ENCODE measurements around the gene MMP24. TPM values are rescaled to one million over a fixed set of nuclear protein-coding genes. Genes with fewer than 3 reads are reported as not detected.

The MMP24 gene
- total RNA-seq, 1 experiment from 2014 or later = 8.2 TPM

GRCh38 chr20:35306931-35307517 is 80.5 kb downstream of the MMP24 start:
- Mint-ChIP-seq H3K4me1 (ENCODE audit: low read depth, unreplicated experiment) (peaks cover 90% of the 10 kb centered on the region), H3K27ac (ENCODE audit: unreplicated experiment) (peak overlapping the region; percentile 88), H3K4me3 (ENCODE audit: low read depth, unreplicated experiment) (peak overlapping the region; percentile 4), H3K27me3 (ENCODE audit: unreplicated experiment) (no peaks in the 10 kb centered on the region), H3K36me3 (ENCODE audit: insufficient read depth, unreplicated experiment) (peaks cover 42% of the 10 kb centered on the region), H3K9me3 (ENCODE audit: low read depth, unreplicated experiment) (no peaks in the 10 kb centered on the region)
- CTCF ChIA-PET = interaction anchor here (0.6 to 3.8 kb wide), 8 partner anchors 11 to 500 kb away, joined by 4 to 25 read pairs (median 8); partner anchors contain the start of gene EIF6
- BruUV-seq (replicated peaks) = no TSS peak
- intact Hi-C loops (cut with micrococcal nuclease; ENCODE audit: unreplicated experiment) = no loop called here
- peak; percentile 89 for TF ChIP-seq CTCF (IDR thresholded peaks at IDR 0.05; ENCODE audit: unreplicated experiment)
- peak; percentile 78 for DNase-seq

DNA sequence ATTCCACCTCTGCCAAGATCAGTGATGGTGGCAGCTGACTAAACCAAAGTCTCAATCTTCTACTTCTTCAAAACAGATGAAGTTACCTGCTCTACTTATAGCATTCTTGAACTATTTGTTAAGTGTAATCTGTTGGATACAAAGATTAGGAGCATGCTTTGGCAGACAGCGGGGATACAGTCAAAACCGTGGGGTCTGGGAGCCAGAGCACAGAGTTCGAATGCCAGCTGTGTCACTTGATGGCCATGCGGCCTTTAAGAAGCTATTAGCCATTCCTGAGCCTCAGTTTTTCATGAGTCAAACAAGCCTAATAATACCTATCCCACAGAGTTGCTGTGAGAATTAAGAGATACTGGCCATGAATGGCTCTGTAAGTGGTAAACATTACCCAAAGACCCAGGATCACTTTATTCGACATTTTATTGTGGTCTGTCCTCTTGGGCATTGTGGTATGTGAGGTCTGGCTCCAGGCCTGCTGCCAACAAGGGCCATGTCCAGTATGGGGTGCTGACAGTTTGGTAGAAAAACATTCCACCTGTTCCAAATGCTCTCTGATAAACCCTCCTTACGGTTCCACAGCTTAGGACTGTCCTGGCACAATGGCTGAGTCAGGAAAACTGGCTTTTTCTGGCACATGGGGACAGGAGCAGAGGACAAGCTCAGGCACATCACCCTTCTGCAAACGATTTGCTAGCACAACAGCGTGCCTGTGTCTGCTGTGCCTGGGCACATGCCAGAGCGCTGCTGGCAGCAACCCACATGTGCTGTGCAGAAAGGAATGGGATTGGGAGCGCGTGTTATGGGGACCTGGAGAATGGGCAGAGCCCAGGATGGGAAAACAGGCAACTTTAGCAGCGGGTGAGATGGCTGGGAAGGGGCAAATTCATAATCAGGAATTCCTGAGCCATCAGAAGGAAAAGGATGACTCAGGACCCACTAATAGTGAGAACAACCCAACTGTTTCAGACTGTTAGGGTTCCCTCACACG is 81.5 kb downstream of the MMP24 start:
- Mint-ChIP-seq H3K9me3 (ENCODE audit: low read depth, unreplicated experiment) (no peaks in the 10 kb centered on the region), H3K27ac (ENCODE audit: unreplicated experiment) (peak overlapping the region; percentile 88), H3K27me3 (ENCODE audit: unreplicated experiment) (no peaks in the 10 kb centered on the region), H3K36me3 (ENCODE audit: insufficient read depth, unreplicated experiment) (peaks cover 51% of the 10 kb centered on the region), H3K4me3 (ENCODE audit: low read depth, unreplicated experiment) (peak overlapping the region; percentile 4), H3K4me1 (ENCODE audit: low read depth, unreplicated experiment) (peaks cover 90% of the 10 kb centered on the region)
- no peak for TF ChIP-seq CTCF (IDR thresholded peaks at IDR 0.05; ENCODE audit: unreplicated experiment)
- BruUV-seq (replicated peaks) = no TSS peak
- CTCF ChIA-PET = interaction anchor here (0.5 to 3.8 kb wide), 8 partner anchors 10 to 1111 kb away, joined by 3 to 25 read pairs (median 8); partner anchors contain the start of gene EIF6
- DNase-seq = peak; percentile 50
- intact Hi-C loops (cut with micrococcal nuclease; ENCODE audit: unreplicated experiment) = no loop called here

GRCh38 chr20:35311409-35311808 is 84.9 kb downstream of the MMP24 start:
- peak; percentile 81 for DNase-seq
- CTCF ChIA-PET = interaction anchor here (1.3 kb wide), 1 partner anchor 61 kb away, joined by 3 read pairs; no protein-coding TSS in a partner anchor
- intact Hi-C loops (cut with micrococcal nuclease; ENCODE audit: unreplicated experiment) = no loop called here
- H3K4me3 Mint-ChIP-seq (ENCODE audit: low read depth, unreplicated experiment) = no peak overlapping the region
- H3K27ac Mint-ChIP-seq (ENCODE audit: unreplicated experiment) = peak overlapping the region; percentile 96
- H3K27me3 Mint-ChIP-seq (ENCODE audit: unreplicated experiment) = no peaks in the 10 kb centered on the region
- peaks cover 20% of the 10 kb centered on the region for H3K36me3 Mint-ChIP-seq (ENCODE audit: insufficient read depth, unreplicated experiment)
- no peaks in the 10 kb centered on the region for H3K9me3 Mint-ChIP-seq (ENCODE audit: low read depth, unreplicated experiment)
- peaks cover 73% of the 10 kb centered on the region for H3K4me1 Mint-ChIP-seq (ENCODE audit: low read depth, unreplicated experiment)
- no peak for TF ChIP-seq CTCF (IDR thresholded peaks at IDR 0.05; ENCODE audit: unreplicated experiment)
- BruUV-seq (replicated peaks) = no TSS peak

DNA sequence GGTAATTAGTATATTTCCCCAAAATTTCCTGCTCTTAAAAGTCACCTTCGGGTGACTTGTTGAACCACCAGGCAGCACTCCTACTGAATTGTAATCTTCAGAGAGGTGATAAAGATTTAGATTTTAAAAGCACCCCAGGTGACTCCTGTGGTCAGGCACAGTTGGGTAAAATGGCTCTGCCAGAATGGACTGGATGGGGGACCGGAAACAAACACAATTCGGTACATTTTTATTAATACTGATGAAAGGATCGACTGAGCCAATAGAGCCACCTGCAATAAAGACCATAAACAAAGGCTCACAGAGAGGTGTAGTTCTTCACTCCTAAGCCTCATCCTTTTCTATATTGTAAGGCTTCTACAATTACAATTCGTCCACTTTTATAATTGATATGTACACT is 85.3 kb downstream of the MMP24 start:
- peaks cover 69% of the 10 kb centered on the region for H3K4me1 Mint-ChIP-seq (ENCODE audit: low read depth, unreplicated experiment)
- intact Hi-C loops (cut with micrococcal nuclease; ENCODE audit: unreplicated experiment) = no loop called here
- CTCF ChIA-PET = interaction anchor here (0.6 to 1.4 kb wide), 6 partner anchors 8 to 60 kb away, joined by 3 to 8 read pairs (median 4); no protein-coding TSS in a partner anchor
- TF ChIP-seq CTCF (IDR thresholded peaks at IDR 0.05; ENCODE audit: unreplicated experiment) = no peak
- peak overlapping the region; percentile 27 for H3K4me3 Mint-ChIP-seq (ENCODE audit: low read depth, unreplicated experiment)
- H3K27me3 Mint-ChIP-seq (ENCODE audit: unreplicated experiment) = no peaks in the 10 kb centered on the region
- H3K9me3 Mint-ChIP-seq (ENCODE audit: low read depth, unreplicated experiment) = no peaks in the 10 kb centered on the region
- H3K27ac Mint-ChIP-seq (ENCODE audit: unreplicated experiment) = peak overlapping the region; percentile 96
- TSS peak; percentile 92 for BruUV-seq (replicated peaks)
- H3K36me3 Mint-ChIP-seq (ENCODE audit: insufficient read depth, unreplicated experiment) = peaks cover 16% of the 10 kb centered on the region
- DNase-seq = no peak

All from Calu3 (cell line).